ENCODE results near the gene GLYATL1. TPM values are rescaled to one million over a fixed set of nuclear protein-coding genes. Genes with fewer than 3 reads are reported as not detected.

The GLYATL1 gene
- total and polyA plus RNA-seq, 7 donors: 0.74 TPM; not detected in 6

GRCh38 chr11:58928107-58928499, 11.2 kb upstream of the GLYATL1 start:
- no peak for DNase-seq
- no peaks in the 10 kb centered on the region for H3K36me3 ChIP-seq
- intact Hi-C loops (cut with DNase I): no loop called here

GRCh38 chr11:58928691-58929090, 10.6 kb upstream of the GLYATL1 start:
- Histone ChIP-seq H3K9me3 (no peaks in the 10 kb centered on the region), H3K4me3 (no peak overlapping the region), H3K27me3 (peaks cover 0 to 21% (median 0%) of the 10 kb centered on the region in 3 donors), H3K36me3 (no peaks in the 10 kb centered on the region), H3K27ac (no peak overlapping the region), H3K4me1 (peaks cover 0 to 5% (median 2%) of the 10 kb centered on the region in 4 donors)
- TF ChIP-seq, protein P1, sequence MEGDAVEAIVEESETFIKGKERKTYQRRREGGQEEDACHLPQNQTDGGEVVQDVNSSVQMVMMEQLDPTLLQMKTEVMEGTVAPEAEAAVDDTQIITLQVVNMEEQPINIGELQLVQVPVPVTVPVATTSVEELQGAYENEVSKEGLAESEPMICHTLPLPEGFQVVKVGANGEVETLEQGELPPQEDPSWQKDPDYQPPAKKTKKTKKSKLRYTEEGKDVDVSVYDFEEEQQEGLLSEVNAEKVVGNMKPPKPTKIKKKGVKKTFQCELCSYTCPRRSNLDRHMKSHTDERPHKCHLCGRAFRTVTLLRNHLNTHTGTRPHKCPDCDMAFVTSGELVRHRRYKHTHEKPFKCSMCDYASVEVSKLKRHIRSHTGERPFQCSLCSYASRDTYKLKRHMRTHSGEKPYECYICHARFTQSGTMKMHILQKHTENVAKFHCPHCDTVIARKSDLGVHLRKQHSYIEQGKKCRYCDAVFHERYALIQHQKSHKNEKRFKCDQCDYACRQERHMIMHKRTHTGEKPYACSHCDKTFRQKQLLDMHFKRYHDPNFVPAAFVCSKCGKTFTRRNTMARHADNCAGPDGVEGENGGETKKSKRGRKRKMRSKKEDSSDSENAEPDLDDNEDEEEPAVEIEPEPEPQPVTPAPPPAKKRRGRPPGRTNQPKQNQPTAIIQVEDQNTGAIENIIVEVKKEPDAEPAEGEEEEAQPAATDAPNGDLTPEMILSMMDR (IDR thresholded peaks at IDR 0.05): no peak
- TF ChIP-seq EP300 (IDR thresholded peaks at IDR 0.05) (no peak), POLR2A (IDR thresholded peaks at IDR 0.05) (no peak), POLR2AphosphoS5 (IDR thresholded peaks at IDR 0.05) (no peak)
- DNase-seq: no peak
- intact Hi-C loops (cut with DNase I): no loop called here

More at GRCh38 chr11:58928107-58928499, 11.2 kb upstream of the GLYATL1 start:
- H3K4me3 ChIP-seq: no peak overlapping the region
- peaks cover 0 to 21% (median 0%) of the 10 kb centered on the region in 3 donors for H3K27me3 ChIP-seq
- peaks cover 0 to 8% (median 3%) of the 10 kb centered on the region in 4 donors for H3K4me1 ChIP-seq
- no peak overlapping the region for H3K27ac ChIP-seq
- H3K9me3 ChIP-seq: no peaks in the 10 kb centered on the region
- TF ChIP-seq EP300 (IDR thresholded peaks at IDR 0.05) (no peak), POLR2AphosphoS5 (IDR thresholded peaks at IDR 0.05) (no peak), POLR2A (IDR thresholded peaks at IDR 0.05) (no peak)
- TF ChIP-seq, protein P1 (IDR thresholded peaks at IDR 0.05): no peak
- WGBS, 2 donors: 31 to 47% methylated on average over 6 of the region's 6 CpGs

- no peaks in the 10 kb centered on the region for H3K36me3 ChIP-seq
- 62 to 81% methylated on average over 2 of the region's 2 CpGs for WGBS, 2 donors
- H3K4me1 ChIP-seq: peaks cover 0 to 5% (median 2%) of the 10 kb centered on the region in 4 donors
- DNase-seq: no peak
- H3K4me3 ChIP-seq: no peak overlapping the region
- H3K27me3 ChIP-seq: peaks cover 0 to 21% (median 0%) of the 10 kb centered on the region in 3 donors
- no peaks in the 10 kb centered on the region for H3K9me3 ChIP-seq
- intact Hi-C loops (cut with DNase I): no loop called here
- TF ChIP-seq POLR2AphosphoS5 (IDR thresholded peaks at IDR 0.05) (no peak), POLR2A (IDR thresholded peaks at IDR 0.05) (no peak)
- H3K27ac ChIP-seq: no peak overlapping the region
These were observed 8.4 kb upstream of the GLYATL1 start for GRCh38 chr11:58930926-58931325.

DNA sequence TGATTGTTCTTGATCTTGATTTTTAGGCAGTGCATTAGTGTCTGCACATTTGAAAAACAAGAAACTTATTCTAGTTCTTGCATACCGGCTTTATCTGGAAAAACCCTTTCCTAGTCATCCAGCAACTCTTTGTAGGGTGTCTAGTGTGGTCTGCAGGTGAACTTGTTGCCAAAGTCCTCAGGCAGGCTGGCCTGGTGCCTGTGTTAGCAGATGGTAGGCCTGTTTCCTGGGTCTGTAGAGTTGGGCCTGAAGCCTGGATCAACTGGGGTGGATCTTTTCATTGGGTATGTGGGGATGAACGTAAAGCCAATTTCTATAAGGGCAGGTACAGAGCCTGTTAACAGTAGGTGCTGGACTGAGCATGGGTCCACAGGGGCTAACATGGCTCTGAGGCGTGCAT, 5.6 kb upstream of the GLYATL1 start:
- intact Hi-C loops (cut with DNase I): no loop called here
- DNase-seq: no peak
- WGBS, 2 donors: 92 to 94% methylated on average over 3 of the region's 3 CpGs
- H3K27ac ChIP-seq: no peak overlapping the region
- H3K4me1 ChIP-seq: no peaks in the 10 kb centered on the region
- no peak overlapping the region for H3K4me3 ChIP-seq
- TF ChIP-seq, protein P1 (IDR thresholded peaks at IDR 0.05): no peak
- TF ChIP-seq EP300 (IDR thresholded peaks at IDR 0.05): no peak
- TF ChIP-seq POLR2A (IDR thresholded peaks at IDR 0.05): no peak
- TF ChIP-seq POLR2AphosphoS5 (IDR thresholded peaks at IDR 0.05): no peak
- no peaks in the 10 kb centered on the region for H3K9me3 ChIP-seq
- no peaks in the 10 kb centered on the region for H3K36me3 ChIP-seq
- peaks cover 0 to 15% (median 0%) of the 10 kb centered on the region in 3 donors for H3K27me3 ChIP-seq

DNA sequence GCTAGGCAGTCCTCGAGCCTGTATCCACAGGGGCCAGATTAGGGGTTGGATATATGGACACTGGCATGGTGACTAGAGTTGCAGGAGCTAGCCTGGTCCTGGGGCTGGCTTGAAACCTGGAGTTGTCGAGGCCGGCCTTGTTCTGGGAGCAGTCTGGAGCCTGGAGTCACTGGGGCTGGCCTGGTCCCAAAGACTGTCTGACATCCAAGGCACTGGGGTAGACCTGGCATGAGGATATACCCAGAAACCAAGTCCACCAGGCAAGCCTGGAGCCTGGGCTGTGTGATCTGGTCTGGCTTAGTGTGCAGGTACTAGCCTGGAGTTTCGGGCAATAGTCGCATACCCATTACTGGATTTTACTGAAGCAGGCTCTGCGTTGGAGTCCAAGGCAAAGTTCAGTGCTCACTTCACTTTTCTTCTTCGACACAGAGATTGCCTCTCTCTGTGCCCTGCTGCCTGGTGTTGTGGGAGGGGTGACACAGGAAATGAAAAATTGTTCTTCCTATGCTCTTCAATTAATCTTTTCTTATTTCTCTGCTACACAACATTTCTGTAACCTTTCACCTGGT, 4.3 kb upstream of the GLYATL1 start:
- H3K9me3 ChIP-seq: no peaks in the 10 kb centered on the region
- DNase-seq: no peak
- WGBS, 2 donors: 94 to 96% methylated on average over 7 of the region's 7 CpGs
- TF ChIP-seq POLR2AphosphoS5 (IDR thresholded peaks at IDR 0.05) (no peak), EP300 (IDR thresholded peaks at IDR 0.05) (no peak), POLR2A (IDR thresholded peaks at IDR 0.05) (no peak)
- TF ChIP-seq, protein P1 (IDR thresholded peaks at IDR 0.05): no peak
- H3K27ac ChIP-seq: no peak overlapping the region
- no peaks in the 10 kb centered on the region for H3K36me3 ChIP-seq
- no peaks in the 10 kb centered on the region for H3K4me1 ChIP-seq
- no peak overlapping the region for H3K4me3 ChIP-seq
- intact Hi-C loops (cut with DNase I): no loop called here
- H3K27me3 ChIP-seq: peaks cover 0 to 3% (median 0%) of the 10 kb centered on the region in 3 donors
